ENCODE results near the gene ATP6V1G3.
"Not testable (repeated sequence)": the region's sequence is repeated elsewhere in the genome, so short reads cannot be mapped to it uniquely, and the experiment has no call there.

Gene ATP6V1G3

DNA sequence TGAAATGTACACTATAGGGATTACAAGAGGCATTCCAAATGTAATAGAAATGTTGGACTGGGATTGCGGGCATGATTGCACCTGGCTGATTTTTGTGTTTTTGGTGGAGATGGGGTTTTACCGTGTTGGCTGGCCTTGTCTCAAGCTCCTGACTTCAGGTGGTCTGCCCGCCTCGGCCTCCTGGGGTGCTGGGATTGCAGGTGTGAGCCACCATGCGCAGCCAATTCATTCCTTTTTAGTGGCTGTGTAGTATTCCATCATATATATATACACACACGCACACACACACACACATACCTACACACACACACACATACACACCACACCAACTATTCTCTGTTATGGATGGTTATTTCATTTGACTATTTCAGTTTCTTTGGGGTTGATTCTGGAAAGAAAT, 4.7 kb upstream of the ATP6V1G3 start:
- in situ Hi-C loops (cut with MboI; ENCODE audit: low pct_unique_long_range_greater_than_20kb, low sequenced_read_pairs), result no loop called here
- no peak for DNase-seq

DNA sequence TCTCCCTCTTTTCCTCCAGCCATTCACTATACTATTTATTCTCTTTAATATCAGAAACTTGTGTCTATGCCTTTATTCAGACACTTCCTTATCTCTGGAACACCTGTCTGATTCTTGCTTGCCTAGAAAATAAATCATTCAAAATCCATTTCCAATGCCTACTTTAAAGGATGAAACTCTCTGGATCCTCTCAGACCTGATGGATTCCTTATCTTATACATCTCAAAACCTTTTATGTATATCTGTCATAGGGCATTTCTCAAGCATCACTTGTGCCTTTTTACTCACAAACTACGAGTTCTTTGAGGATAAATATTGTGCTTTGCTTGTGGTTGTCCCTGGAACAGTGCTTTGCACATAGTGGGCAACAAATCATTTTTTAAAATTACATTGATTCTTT, 3.8 kb upstream of the ATP6V1G3 start:
- no peak for DNase-seq
- in situ Hi-C loops (cut with MboI; ENCODE audit: low pct_unique_long_range_greater_than_20kb, low sequenced_read_pairs), result no loop called here

DNA sequence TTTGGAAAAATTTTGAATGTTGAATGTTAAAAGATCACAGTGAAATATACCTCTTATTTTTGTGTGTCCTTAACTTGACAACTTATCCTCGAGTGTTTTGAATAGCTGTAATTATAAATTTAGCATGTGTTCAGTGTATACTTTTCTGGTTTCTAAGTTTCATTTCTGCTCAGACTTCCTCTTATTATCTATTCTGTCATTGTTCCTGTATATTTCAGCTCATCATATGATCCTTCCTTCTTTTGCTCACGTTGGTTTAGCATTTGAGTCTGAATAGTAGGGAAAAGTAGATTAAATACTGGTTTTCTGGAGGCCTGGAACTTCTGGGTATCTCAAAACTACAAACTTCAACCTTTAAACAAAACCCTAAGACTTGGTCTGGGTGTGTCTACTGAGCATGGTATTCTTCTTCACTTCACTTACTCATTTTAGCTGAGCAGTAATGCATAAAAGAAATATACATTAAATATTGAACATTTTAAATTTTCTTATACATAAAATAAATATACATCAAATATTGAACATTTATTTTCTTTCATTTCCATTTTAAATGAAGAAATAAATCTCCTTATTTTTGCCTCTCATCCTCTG, 3.3 kb upstream of the ATP6V1G3 start:
- DNase-seq, result peak; percentile 27
- in situ Hi-C loops (cut with MboI; ENCODE audit: low pct_unique_long_range_greater_than_20kb, low sequenced_read_pairs), result no loop called here

DNA sequence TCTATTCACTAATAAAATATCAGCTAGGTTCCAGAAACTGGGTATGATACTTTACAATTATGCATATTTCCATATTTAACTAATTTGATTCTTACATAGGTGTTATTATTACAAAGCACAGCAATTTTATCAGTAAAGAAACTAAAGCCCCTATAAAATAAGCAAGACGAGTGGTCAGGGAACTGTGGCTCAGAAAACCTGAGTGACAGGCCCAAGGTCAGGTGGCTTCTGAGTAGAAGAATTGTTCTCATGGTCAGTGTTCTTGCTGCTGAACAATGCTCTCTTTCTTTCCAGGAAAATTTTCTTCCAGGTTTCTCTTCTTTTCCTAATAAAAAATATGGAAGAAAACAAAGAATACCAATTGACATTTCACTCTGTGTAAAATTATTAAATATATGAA, 2.2 kb upstream of the ATP6V1G3 start:
- DNase-seq, result no peak
- in situ Hi-C loops (cut with MboI; ENCODE audit: low pct_unique_long_range_greater_than_20kb, low sequenced_read_pairs), result no loop called here

DNA sequence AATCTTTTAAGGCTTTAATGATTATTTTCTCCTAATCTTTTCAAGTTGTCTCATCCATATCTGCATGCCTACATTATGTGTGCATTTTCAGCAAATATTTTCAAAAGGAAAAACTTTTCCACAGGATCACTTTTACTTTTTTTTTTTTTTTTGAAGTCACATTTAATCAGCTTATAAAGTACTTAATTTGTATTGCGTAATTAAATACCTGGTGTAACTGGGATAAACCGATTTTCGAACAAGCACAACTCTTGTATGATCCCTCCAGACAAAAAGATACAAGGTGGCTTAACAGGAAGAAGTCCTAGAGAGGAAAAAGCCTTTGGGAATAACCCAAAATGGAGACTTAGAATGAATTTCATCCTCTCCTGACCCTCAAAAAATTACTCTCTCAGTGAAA, 1.3 kb upstream of the ATP6V1G3 start:
- in situ Hi-C loops (cut with MboI; ENCODE audit: low pct_unique_long_range_greater_than_20kb, low sequenced_read_pairs), result no loop called here
- no peak for DNase-seq

DNA sequence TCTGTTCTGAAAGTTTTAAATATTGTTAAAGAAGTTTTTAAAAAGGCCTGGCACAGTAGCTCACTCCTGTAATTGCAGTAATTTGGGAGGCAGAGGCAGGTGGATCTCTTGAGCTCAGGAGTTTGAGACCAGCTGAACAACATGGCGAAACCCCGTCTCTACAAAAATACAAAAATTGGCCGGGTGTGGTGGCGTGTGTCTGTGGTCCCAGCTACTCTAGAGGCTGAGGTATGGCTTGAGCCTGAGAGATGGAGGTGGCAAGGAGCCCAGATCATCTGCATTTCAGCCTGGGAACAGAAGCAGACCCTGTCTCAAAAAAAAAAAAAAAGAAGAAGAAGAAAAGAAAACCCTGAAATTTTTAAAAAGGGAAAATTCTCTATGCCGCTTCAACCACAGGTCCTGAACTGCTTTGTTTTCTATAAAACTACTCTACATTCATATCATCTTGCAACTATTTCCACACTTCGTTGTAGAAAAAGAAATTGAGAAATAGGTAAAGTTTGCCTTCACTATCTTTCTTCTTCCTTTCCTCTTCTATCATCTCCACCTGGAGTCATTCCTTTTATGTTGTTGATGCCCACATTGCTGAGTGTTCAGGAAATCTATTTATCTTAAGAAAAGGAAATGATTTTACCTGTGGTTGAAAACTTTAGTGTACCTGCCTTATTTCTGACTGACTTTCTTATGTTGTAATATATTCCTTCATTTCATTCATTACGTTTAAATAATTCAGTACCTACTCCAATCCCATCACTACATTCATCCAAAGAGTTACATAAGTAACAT, 1.7 kb downstream of the ATP6V1G3 start:
- in situ Hi-C loops (cut with MboI; ENCODE audit: low pct_unique_long_range_greater_than_20kb, low sequenced_read_pairs), result no loop called here
- DNase-seq, result no peak

DNA sequence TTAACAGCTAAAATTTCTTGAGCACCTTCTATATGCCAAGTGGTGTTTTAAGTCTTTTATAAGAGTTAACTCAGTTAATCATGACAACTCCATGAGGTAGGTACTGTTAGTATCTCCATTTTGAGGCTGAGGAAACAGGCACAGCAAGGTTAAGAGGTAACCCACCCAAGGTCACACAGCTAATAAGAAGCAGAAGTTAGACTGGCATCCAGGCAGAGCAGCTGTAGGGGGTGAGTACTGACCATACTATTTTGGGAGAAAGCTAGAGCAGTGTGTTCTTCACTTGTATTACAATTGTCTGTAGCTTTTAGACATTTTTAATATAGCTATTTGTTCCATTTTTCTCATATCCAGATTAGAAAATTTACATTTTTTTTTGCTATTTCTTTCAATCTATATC, 4.8 kb downstream of the ATP6V1G3 start:
- in situ Hi-C loops (cut with MboI; ENCODE audit: low pct_unique_long_range_greater_than_20kb, low sequenced_read_pairs), result no loop called here
- DNase-seq, result no peak

DNA sequence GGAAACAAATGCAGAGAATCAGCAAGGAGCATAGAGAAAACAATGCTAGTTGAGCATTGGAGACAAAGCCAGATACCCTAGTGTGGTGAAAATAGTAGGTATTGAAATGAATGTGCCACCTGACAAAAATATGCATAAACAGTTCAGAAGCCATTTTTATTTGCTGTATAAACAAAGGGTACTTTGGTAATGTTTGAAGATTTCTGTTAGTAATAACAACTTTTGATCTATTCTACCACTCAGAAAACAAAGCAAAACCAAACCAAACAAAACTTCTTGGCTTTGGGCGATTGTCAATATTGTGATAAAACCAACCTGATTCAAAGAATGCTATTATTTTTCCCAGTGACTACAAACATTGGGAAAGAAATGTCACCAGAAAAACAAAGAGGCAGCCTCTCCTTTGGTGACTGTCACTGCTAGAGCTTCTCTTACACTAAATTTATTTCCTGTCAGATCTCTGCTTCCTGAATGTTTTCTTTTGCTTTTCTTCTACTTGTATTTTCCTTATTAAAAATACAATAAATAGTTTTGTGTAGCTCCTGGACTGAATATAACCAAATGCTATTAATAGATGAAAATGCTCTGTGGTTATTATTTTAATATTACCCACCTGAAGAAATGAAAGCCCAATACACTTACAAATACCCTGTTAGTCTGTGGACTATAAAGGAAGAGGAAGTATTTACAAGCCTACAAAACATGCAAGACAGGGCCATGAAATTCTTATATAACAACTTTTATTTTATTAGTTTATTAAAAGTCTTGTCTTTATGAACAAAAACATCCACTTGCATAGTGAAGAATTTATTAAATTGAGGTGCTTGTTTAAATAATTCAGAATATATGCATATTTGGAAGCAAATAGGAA, 5.7 kb downstream of the ATP6V1G3 start:
- in situ Hi-C loops (cut with MboI; ENCODE audit: low pct_unique_long_range_greater_than_20kb, low sequenced_read_pairs), result no loop called here

DNA sequence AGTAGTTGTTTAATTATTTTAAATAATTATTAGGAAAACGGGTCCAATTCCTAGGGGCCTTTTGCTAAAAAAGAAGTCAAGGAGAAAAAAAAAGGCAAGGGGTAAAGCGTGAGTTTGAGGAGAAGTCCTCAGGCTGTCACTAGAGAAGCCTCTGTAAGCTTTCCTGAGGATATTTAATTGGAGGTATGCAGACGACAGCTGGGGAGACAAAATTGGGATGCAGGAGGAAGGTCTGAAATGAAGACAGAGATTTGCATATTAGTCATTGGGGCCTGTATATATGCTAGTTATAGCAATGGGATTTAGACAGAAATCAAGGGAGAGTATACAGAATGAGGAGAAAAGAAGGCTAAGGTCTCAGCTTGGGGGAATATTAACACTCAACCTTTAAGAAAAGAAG, 8.6 kb downstream of the ATP6V1G3 start:
- no peak for DNase-seq
- in situ Hi-C loops (cut with MboI; ENCODE audit: low pct_unique_long_range_greater_than_20kb, low sequenced_read_pairs), result no loop called here

More for the DNA sequence above, 5.7 kb downstream of the ATP6V1G3 start:
- peak; percentile 9 for DNase-seq

DNA sequence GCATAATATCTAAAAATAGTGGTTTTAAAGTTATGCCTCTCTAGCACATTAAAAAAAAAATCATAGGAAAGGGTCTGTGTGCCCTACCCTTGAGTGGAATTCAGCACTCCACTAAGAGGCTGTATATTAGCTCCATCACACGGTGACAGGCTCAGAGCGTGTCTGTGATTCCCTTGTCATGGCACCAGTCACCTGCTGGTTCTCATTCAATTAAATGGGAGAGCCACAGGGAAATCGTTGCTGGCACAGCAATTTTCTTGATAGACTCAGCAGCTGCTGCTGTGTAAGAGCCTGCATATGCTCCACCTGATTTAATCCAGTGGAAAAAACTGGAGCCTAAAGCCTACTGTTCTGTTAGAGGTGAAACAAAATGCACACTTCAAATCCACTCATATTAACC, 9.5 kb downstream of the ATP6V1G3 start:
- in situ Hi-C loops (cut with MboI; ENCODE audit: low pct_unique_long_range_greater_than_20kb, low sequenced_read_pairs), result no loop called here
- DNase-seq, result no peak

DNA sequence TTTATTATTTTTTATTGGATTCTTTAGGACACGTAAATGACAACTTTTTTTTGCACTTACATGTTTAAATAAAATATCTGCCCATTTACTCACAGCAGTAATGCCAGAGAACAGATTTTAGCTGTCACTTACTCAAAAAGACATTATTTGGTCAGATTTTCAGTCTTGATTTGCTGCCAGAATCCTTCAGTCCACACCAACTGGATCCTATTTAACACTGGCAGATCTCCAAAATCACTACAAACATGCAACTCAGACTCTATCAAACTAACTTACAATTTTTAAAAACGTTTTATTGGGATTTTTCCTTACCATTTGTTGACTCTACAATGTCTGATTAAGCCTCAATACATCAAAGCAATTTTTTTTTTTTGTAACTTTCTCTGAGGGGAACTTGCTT, 11.1 kb downstream of the ATP6V1G3 start:
- no peak for DNase-seq
- in situ Hi-C loops (cut with MboI; ENCODE audit: low pct_unique_long_range_greater_than_20kb, low sequenced_read_pairs), result no loop called here

DNA sequence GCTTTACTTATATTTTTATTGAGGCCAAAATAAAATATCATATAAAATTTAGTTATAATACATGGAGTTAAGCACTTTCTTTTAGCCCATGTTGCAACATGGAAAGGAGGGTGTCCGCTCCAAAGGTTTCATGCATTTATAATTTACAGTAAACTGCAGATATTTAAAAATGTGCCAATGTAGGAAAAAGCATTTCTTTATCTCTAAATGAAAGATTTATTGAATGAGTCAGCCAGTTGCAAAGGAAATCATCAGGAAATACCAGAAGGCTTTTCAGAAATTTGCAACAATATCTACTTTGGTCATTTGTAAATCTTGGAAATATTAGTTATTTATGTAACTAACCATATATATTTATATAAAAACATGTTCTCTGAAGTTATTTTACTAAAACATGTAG, 12.1 kb downstream of the ATP6V1G3 start:
- no peak for DNase-seq
- in situ Hi-C loops (cut with MboI; ENCODE audit: low pct_unique_long_range_greater_than_20kb, low sequenced_read_pairs), result no loop called here

DNA sequence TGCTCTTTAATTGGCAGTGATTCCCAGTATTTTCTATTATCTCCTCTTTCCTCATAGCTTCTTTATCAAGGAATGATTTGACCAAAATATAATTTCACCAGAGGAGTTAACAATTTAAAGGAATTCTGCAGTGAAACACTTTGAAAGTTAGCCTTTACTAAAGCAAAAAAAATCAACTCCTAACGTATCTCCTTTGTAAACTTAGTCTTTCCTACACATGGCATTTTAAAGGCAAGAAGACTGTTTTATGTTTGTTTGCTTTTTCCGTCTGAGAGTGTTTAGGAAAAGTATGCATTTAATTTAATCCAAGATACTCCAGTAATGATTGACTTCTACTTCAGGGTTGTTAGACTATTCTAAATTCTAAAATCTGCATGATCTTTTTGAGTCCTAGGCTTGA, 15.9 kb downstream of the ATP6V1G3 start:
- in situ Hi-C loops (cut with MboI; ENCODE audit: low pct_unique_long_range_greater_than_20kb, low sequenced_read_pairs), result no loop called here
- no peak for DNase-seq

DNA sequence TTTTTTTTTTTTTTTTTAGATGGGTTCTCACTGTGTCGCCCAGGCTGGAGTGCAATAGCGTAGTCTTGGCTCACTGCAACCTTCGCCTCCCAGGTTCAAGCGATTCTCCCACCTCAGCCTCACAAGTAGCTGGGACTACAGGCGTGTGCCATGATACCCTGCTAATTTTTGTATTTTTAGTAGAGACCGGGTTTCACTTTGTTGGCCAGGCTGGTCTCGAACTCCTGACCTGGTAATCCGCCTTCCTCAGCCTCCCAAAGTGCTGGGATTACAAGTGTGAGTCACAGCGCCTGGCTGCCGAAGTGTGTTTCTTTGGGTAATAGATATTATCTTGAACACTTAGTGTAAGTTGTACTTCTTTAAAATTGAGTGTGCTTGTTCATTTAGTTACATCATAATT, 16.4 kb downstream of the ATP6V1G3 start:
- DNase-seq; in situ Hi-C loops (cut with MboI; ENCODE audit: low pct_unique_long_range_greater_than_20kb, low sequenced_read_pairs): not testable (repeated sequence)

DNA sequence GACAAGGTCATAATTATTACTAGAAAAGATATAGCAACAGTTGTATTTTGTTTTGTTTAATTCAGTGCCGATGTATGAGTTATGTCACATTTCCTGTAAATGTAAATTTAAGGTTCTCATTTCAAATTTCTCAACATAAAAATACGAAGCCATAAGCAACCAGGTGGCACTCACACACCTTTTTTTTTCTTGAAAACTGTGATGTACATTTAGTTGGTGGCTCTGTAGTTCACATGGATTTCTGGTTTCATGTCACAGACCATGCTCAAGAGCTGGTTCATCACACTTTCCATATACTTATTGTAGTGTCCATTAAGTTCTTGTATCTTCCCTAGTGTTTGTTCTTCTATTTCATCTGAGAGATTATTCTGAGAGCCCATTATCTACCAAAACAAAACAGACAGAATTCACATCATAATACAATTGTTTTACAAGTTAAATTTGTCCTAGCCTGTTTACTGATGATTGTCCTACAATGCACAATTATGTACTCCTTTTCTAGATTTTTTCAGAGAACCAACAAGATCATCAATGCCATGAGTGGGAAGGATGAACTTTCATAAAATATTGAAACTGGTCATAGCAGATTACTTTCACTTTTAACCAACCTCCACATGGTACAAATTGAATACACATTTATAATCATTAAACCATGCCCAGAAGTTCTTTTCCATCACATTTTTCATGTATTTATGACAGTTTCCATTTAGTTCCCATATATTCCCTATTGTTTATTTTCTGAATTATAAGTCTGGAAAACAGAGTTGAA, 17.1 kb downstream of the ATP6V1G3 start:
- in situ Hi-C loops (cut with MboI; ENCODE audit: low pct_unique_long_range_greater_than_20kb, low sequenced_read_pairs), result no loop called here
- DNase-seq, result no peak

DNA sequence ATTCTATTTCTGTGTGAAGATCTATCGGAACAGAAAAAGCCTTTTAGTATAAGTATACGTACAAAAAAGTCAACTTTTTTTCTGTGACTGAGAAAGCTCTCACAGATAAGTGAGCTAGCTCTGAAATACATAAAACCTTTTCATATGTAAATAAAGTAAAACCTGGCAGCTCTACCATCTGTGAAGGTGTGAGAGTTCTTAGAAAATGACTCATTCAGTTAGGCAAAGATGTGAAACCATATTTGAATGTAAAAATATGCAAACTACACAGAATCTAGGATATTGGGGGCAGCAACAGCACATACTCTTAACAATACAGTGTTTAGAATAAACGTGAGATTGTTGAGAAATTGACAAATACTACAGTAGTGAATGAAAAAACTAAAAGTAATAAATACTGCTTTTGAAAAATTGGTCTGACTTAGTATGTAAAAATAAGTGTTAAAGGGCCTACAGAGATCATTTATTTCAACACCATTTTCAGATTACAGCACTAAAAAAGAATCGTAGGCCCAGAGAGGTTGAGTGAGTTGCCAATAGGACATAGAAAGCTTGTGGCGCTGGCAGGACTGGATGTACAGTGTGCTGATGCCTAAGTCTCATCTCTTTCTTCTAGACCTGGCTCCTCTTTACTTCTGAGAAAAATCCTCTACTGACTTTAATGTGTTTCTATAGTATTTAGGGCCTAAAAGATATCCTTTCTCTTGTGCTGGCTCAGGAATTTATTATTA, 19.8 kb downstream of the ATP6V1G3 start:
- in situ Hi-C loops (cut with MboI; ENCODE audit: low pct_unique_long_range_greater_than_20kb, low sequenced_read_pairs), result no loop called here
- DNase-seq, result no peak

DNA sequence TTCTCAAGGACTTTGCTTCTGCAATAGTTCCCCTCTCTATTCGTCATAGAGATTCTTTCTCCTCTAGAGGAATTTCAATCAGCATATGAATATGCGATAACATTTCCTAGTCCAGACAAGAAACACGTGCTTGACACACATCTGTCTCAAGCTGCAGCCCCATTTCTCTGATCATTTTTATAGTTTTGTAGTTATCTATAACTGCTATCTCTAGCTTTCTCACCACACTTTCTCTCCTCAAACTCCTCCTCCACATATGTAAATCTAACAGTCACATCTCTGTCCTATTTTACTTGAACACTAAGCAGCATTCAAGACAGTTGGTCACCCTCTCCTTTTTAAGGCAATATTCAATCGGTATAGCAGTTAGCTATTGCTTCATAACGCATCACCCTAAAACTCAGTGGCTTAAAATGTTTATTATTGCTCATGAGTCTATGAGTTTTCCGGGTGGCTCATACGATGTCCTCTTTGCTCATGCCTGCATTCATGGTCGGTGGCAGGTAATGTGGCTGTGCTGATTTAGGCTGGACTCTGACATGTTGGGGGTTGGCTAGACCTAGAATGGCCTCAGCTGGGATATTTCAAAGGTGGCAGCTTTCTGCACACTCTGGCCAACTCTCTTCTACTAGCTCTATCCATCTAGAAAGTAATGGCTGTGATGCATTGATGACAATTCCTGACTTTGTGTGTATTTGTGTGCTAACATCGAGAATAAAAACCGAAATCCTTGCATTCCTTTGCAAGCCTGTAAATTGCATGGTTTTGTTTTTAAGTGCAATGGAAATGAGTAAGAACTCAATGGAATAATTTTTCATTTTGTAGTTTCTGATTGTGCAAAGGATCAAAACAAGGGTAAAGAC, 20.6 kb downstream of the ATP6V1G3 start:
- in situ Hi-C loops (cut with MboI; ENCODE audit: low pct_unique_long_range_greater_than_20kb, low sequenced_read_pairs), result no loop called here
- no peak for DNase-seq

DNA sequence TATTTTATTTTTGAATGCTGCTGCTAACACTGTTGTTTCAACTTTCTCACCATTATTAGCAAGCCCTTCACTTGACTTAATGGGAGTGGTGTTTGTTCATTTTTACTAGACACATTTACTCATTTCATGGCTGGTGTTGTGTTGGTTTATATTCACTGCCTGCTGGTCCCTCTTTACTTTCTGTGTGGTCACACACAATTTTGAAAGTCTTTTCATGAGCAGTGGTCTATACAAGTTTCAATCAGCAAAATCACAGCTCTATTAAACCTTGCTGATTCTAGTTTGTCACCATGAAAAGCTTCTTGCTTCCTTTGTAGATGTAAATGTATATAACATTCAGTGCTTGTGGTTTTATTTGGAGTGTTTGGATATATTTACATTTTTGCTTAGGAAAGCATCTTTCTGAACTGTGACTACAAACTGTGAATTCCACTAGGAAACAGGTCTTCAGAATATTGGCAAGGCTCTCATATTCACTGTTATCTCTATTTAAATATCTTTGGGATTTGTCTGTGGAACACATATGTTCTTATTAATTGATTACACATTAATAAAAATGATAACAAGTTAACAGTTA, 22.8 kb downstream of the ATP6V1G3 start:
- no peak for DNase-seq
- in situ Hi-C loops (cut with MboI; ENCODE audit: low pct_unique_long_range_greater_than_20kb, low sequenced_read_pairs), result no loop called here
